Esophagus squamous epithelium (tissue), 5 donors: ENCODE measurements around the gene NOL7. TPM values are rescaled to one million over a fixed set of nuclear protein-coding genes. Genes with fewer than 3 reads are reported as not detected.

Experiments used
- DNase-seq: peaks from one replicate; lab custom pipeline; 2025; lab: John Stamatoyannopoulos, UW
- H3K27ac ChIP-seq, 4 donors: fragments of 200-600 bp; sonication (generic); one replicate each; pipeline ENCODE4 v1.5.1; 2016 to 2019; ENCODE audit warnings: mild to moderate bottlenecking in 1 of 4
- H3K27me3 ChIP-seq, 4 donors: fragments of 200-600 bp; sonication (generic); 1 replicate in 3 of 4; 2 replicates in 1 of 4; pipeline versions ENCODE4 v1.5.1 to v1.6.0; 2017 to 2021; ENCODE audit warnings: antibody characterized with exemption in 1 of 4
- H3K36me3 ChIP-seq, 3 donors: fragments of 200-600 bp; sonication (generic); one replicate each; pipeline ENCODE4 v1.5.1; 2016 to 2019
- H3K4me1 ChIP-seq, 3 donors: fragments of 200-600 bp; sonication (generic); one replicate each; pipeline ENCODE4 v1.5.1; 2017 to 2019
- H3K4me3 ChIP-seq, 4 donors: fragments of 200-600 bp; sonication (generic); 1 replicate in 3 of 4; 2 replicates in 1 of 4; pipeline ENCODE4 v1.5.1; 2016 to 2019; ENCODE audit warnings: mild to moderate bottlenecking in 2 of 4, moderate library complexity in 1 of 4
- H3K9me3 ChIP-seq, 3 donors: fragments of 200-600 bp; sonication (generic); one replicate each; pipeline ENCODE4 v1.5.1; 2016 to 2019
- POLR2A ChIP-seq, 4 donors: fragments of 450-650 bp; IDR thresholded peaks; one replicate each; pipeline ENCODE4 v1.6.1; 2017; ENCODE audit warnings: antibody characterized with exemption in 4 of 4, mild to moderate bottlenecking in 4 of 4, moderate library complexity in 3 of 4
- WGBS, 2 donors: methylation state at CpG; one replicate each; pipeline ENCODE4 v1.1.5; 2018; 5-methylcytosine and 5-hydroxymethylcytosine counted together
- intact Hi-C: fragments of 100-400 bp; cut with DNase I; formaldehyde crosslinking; loops from one replicate; pipeline ENCODE4 v1.15.0; 2022
- total RNA-seq, 4 donors: library from RNA; depleted of rRNA; stranded (reverse); fragments of >200 nt; gene quantifications; one replicate each; pipeline ENCODE4 v1.1.0, GENCODE V29; 2016
- TF ChIP-seq, protein P1 (sequence below), 6 experiments: fragments of 450-650 bp in 4 of 6; fragments of 200-600 bp in 2 of 6; sonication (generic) in 2 of 6; IDR thresholded peaks; one replicate each; pipeline ENCODE4 v1.5.1; 2016 to 2019; ENCODE audit warnings: antibody characterized with exemption in 6 of 6, mild to moderate bottlenecking in 4 of 6, moderate library complexity in 4 of 6
- donor health status: DM: yes; HTN: yes; CAD: no.

The NOL7 gene
- total RNA-seq, 4 donors from 2014 or later: 75.8 to 106 (median 92.4) TPM

DNA sequence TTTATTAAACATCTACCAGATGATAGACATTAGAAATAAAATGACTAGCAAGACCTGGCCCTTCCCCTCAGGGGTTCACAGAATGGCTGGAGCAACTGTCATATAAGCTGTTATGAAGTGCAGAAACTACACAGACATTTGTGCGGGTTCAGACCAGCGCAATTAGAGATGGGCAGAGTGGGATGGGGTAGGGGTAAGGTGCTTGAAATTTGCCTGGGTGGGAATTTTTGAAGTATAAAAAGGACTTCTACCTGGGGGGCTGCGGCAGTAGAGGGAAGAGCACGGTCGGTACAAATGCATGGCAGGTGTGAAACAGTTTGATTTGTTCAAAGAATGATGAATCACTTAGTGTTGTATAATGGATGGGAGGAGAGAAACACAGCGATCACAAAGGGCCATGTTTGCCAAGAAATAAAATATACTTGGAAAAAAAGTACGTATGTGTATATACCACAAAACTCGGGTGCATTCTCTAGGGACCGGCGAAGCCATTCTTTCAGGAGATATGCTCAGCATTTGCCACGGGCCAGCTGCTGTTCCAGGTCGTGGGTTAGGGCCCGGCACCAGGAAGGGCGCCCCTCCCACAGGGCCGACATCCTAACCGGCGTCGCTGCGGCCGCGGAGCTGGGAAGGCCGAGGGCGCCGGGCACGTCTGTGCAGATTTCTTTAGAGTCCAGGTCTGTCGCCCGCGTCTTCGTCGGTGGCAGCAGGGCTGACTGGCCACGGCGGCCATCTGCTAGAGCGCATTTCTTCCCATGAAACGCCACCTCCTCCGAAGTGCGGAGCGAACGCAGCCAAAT is 809 bp upstream of the NOL7 start:
- Histone ChIP-seq H3K4me1 (peaks cover 13 to 34% (median 13%) of the 10 kb centered on the region in 3 donors), H3K9me3 (no peaks in the 10 kb centered on the region), H3K4me3 (peak overlapping the region; percentile 64 to 90 (median 82)), H3K36me3 (peaks cover 3 to 36% (median 19%) of the 10 kb centered on the region in 3 donors), H3K27me3 (no peaks in the 10 kb centered on the region), H3K27ac (peak overlapping the region; percentile 86 to 96 (median 93))
- no peak for DNase-seq
- 6 to 11% methylated on average over 15 to 18 of the region's 38 CpGs for WGBS, 2 donors
- intact Hi-C loops: no loop called here
- TF ChIP-seq, protein P1, sequence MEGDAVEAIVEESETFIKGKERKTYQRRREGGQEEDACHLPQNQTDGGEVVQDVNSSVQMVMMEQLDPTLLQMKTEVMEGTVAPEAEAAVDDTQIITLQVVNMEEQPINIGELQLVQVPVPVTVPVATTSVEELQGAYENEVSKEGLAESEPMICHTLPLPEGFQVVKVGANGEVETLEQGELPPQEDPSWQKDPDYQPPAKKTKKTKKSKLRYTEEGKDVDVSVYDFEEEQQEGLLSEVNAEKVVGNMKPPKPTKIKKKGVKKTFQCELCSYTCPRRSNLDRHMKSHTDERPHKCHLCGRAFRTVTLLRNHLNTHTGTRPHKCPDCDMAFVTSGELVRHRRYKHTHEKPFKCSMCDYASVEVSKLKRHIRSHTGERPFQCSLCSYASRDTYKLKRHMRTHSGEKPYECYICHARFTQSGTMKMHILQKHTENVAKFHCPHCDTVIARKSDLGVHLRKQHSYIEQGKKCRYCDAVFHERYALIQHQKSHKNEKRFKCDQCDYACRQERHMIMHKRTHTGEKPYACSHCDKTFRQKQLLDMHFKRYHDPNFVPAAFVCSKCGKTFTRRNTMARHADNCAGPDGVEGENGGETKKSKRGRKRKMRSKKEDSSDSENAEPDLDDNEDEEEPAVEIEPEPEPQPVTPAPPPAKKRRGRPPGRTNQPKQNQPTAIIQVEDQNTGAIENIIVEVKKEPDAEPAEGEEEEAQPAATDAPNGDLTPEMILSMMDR (IDR thresholded peaks at IDR 0.05): no peak
- TF ChIP-seq POLR2A (IDR thresholded peaks at IDR 0.05): no peak

DNA sequence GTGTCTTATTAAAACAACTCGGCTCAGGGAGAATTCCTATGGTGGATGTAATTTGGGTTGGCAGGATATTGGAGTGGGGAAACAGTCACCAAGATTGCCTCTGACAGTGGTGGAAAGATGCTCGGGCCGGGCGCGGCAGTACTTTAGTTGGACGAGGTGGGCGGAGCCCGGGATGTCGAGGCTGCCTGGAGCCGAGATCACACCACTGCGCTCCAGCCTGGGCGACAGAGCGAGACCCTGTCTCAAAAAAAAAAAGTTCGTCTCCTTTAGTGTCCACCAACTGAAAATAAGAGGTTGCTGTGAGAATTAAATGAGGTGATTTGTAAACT is 621 bp downstream of the NOL7 start:
- no peak for DNase-seq
- WGBS, 2 donors: 0 to 1% methylated on average over 14 of the region's 14 CpGs

DNA sequence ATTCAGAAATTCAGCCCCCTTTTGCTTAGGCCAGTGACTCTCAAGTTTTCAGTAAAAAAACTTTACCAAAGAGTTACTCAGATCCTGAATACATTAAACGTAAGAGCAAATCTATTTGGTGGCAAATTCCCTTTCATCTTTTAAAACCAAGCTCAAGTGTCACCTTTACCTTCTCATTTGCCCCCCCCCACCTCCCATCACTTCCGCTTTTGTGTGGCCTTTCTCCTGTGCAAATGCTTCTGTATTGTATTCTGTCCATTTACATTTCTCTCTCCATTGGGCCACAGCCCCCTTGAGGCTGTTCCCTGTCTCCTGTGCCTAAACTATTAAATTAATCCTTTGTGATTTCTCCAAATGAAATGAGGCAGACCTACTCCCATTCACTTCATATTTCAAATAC is 1.9 kb downstream of the NOL7 start:
- 70 to 87% methylated on average over 2 of the region's 2 CpGs for WGBS, 2 donors
- H3K27me3 ChIP-seq: no peaks in the 10 kb centered on the region
- no peak for TF ChIP-seq POLR2A (IDR thresholded peaks at IDR 0.05)
- TF ChIP-seq, protein P1 (IDR thresholded peaks at IDR 0.05): no peak

More for the DNA sequence above, 621 bp downstream of the NOL7 start:
- Histone ChIP-seq H3K27me3 (no peaks in the 10 kb centered on the region), H3K9me3 (no peaks in the 10 kb centered on the region), H3K27ac (peak overlapping the region; percentile 86 to 96 (median 93)), H3K36me3 (peaks cover 10 to 50% (median 30%) of the 10 kb centered on the region in 3 donors), H3K4me1 (peaks cover 13 to 34% (median 13%) of the 10 kb centered on the region in 3 donors), H3K4me3 (peak overlapping the region; percentile 64 to 90 (median 82))
- TF ChIP-seq POLR2A (IDR thresholded peaks at IDR 0.05): no peak
- TF ChIP-seq, protein P1 (IDR thresholded peaks at IDR 0.05): no peak
- intact Hi-C loops: no loop called here

DNA sequence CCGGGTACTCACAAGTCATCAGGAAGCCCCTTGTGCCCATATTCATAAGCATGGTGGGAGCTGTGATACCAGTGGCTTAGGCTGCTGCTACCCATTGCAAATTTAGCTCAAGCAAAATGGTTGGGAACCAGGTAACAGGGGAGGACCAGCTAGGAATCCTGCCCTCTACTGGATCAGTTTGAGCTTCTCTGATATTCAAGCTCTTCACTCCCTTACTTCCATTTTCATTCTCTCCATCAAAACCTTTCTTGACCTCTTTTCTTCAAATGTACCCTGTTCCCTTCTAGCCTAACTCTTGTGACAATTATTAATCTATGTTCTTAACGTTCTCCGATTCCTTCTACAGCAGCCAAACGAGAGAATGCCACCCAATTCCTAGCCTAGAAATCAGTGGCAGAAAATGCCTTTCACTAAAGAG is 9.7 kb downstream of the NOL7 start:
- intact Hi-C loops: loop anchor here (10.0 kb wide), 1 partner anchor 80 kb away; no protein-coding TSS in a partner anchor
- no peak for DNase-seq
- no peak overlapping the region for H3K4me3 ChIP-seq
- H3K27ac ChIP-seq: no peak overlapping the region
- no peak for TF ChIP-seq POLR2A (IDR thresholded peaks at IDR 0.05)
- TF ChIP-seq, protein P1 (IDR thresholded peaks at IDR 0.05): peak in 4 of 6 experiments; percentile 17 to 51 (median 37)
- WGBS, 2 donors: 69 to 70% methylated on average over 4 of the region's 4 CpGs
- H3K4me1 ChIP-seq: no peaks in the 10 kb centered on the region
- H3K36me3 ChIP-seq: peaks cover 2 to 99% (median 35%) of the 10 kb centered on the region in 3 donors
- H3K9me3 ChIP-seq: no peaks in the 10 kb centered on the region
- H3K27me3 ChIP-seq: no peaks in the 10 kb centered on the region

More for the DNA sequence above, 1.9 kb downstream of the NOL7 start:
- Histone ChIP-seq H3K4me3 (no peak overlapping the region), H3K9me3 (no peaks in the 10 kb centered on the region), H3K36me3 (peaks cover 10 to 63% (median 42%) of the 10 kb centered on the region in 3 donors), H3K27ac (no peak overlapping the region), H3K4me1 (peaks cover 13 to 34% (median 13%) of the 10 kb centered on the region in 3 donors)
- intact Hi-C loops: no loop called here
- no peak for DNase-seq

DNA sequence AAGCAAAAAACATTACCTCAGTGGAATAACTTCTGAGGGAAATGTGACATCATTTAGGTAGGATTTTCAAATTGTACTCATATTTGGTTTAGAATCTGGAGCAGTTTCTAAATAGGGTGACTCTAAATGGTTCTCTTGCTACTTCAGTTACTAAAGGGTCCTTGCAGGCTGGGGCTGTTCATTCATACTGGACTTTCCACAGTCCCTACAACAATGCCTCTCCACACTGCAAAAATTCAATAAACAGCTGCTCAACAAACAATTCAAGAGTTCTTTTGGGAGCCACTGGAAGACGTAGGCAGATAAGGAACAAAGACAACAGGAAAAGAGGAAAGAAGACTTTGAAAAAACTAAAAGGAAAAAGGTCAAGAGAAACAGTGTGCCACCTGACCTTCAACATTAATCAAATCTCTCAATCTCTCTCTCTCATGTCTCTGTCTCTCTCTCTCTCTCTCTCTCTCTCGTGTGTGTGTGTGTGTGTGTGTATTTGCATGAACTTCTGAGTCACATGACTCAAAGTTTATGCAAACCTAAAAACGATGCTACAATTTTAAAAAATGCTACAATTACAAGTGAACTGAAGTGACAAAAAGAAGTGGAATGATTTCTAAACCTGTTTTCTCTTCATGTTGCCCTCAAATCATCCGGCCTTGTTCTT is 14.5 kb downstream of the NOL7 start:
- Histone ChIP-seq H3K27ac (no peak overlapping the region), H3K36me3 (peaks cover 0 to 100% (median 5%) of the 10 kb centered on the region in 3 donors)
- intact Hi-C loops: loop anchor here (10.0 kb wide), 1 partner anchor 75 kb away; no protein-coding TSS in a partner anchor

More for the DNA sequence above, 14.5 kb downstream of the NOL7 start:
- Histone ChIP-seq H3K27me3 (no peaks in the 10 kb centered on the region), H3K4me1 (no peaks in the 10 kb centered on the region), H3K4me3 (no peak overlapping the region), H3K9me3 (no peaks in the 10 kb centered on the region)
- DNase-seq: no peak
- TF ChIP-seq, protein P1 (IDR thresholded peaks at IDR 0.05): no peak
- TF ChIP-seq POLR2A (IDR thresholded peaks at IDR 0.05): no peak
- 54 to 60% methylated on average over 4 of the region's 4 CpGs for WGBS, 2 donors
